Endothelial cell of umbilical vein (primary cell): ENCODE measurements around the gene UFSP2.

Experiments
- CTCF ChIP-seq, 2 donors: IDR thresholded peaks; 1 replicate in 1 of 2; 2 replicates in 1 of 2; pipeline ENCODE4 v1.5.1; 2011; ENCODE audit warnings: low read length in 2 of 2, mild to moderate bottlenecking in 2 of 2, moderate library complexity in 2 of 2, control low read depth in 1 of 2, inconsistent platforms in 1 of 2, low read depth in 1 of 2; ENCODE audit not compliant: insufficient read depth in 1 of 2; ENCODE audit errors: extremely low read depth in 1 of 2
- MAX ChIP-seq: IDR thresholded peaks from 2 replicates; pipeline ENCODE4 v1.6.1; 2011; ENCODE audit not compliant: insufficient read depth, insufficient read length
- POLR2A ChIP-seq: IDR thresholded peaks from 2 replicates; pipeline ENCODE4 v1.6.1; 2012; ENCODE audit warnings: low read depth, mild to moderate bottlenecking, control low read depth, low read length

GRCh38 chr4:185421366-185422124 is 4.2 kb downstream of the UFSP2 start:
- TF ChIP-seq CTCF (IDR thresholded peaks at IDR 0.05; ENCODE audit: extremely low read depth in 1 of 2, insufficient read depth in 1 of 2, low read depth in 1 of 2, low read length in 2 of 2) (no peak), MAX (no peak), POLR2A (no peak)
